ENCODE results near the gene ADRA2B.

GRCh38 chr2:96083064-96083939 lies 33.1 kb downstream of the ADRA2B start:
- TF ChIP-seq CTCF (IDR thresholded peaks at IDR 0.05) (no peak), POLR2A (IDR thresholded peaks at IDR 0.05) (no peak)
